GM12878 (cell line): Measurements from ENCODE around the gene BEX1. TPM values are rescaled to one million over a fixed set of nuclear protein-coding genes. Genes with fewer than 3 reads are reported as not detected.

Source experiments
- E2F8 ChIP-seq: fragments of 450-650 bp; IDR thresholded peaks from 2 replicates; pipeline ENCODE4 v1.6.1; 2018; ENCODE audit warnings: mild to moderate bottlenecking, low read depth, moderate library complexity; ENCODE audit not compliant: partially characterized antibody
- IRF3 ChIP-seq: fragments of 450-650 bp; IDR thresholded peaks from 2 replicates; pipeline ENCODE4 v1.6.1; 2014; ENCODE audit warnings: mild to moderate bottlenecking
- PBX3 ChIP-seq: IDR thresholded peaks from 2 replicates; pipeline ENCODE4 v1.6.1; 2011; ENCODE audit warnings: mild to moderate bottlenecking, low read depth, low read length, moderate library complexity; ENCODE audit not compliant: insufficient replicate concordance
- ZNF687 ChIP-seq: fragments of 450-650 bp; IDR thresholded peaks from 2 replicates; pipeline ENCODE4 v1.6.1; 2017; ENCODE audit warnings: mild to moderate bottlenecking, moderate library complexity
- polyA plus RNA-seq, 11 experiments: library from polyadenylated mRNA; depleted of rRNA in 4 of 11; unstranded in 6 of 11; stranded (reverse) in 5 of 11; fragments of >200 nt; fragmentation: Nextera tagmentation in 4 of 11; fragmentation: Illumina TruSeq in 1 of 11; extraction: Ambion mirVana in 4 of 11; extraction: Trizol in 1 of 11; gene quantifications; 1 replicate in 1 of 11; 2 replicates in 10 of 11; pipeline versions ENCODE4 v1.2.1 to v1.2.3, GENCODE V29; 2011 to 2016; ENCODE audit warnings: inconsistent platforms in 2 of 11, missing spikeins in 2 of 11, low read depth in 1 of 11
- total RNA-seq, 4 experiments: library from RNA; depleted of rRNA in 3 of 4; stranded (reverse); fragments of >200 nt in 3 of 4; fragmentation: Illumina TruSeq in 1 of 4; extraction: Trizol in 1 of 4; gene quantifications; 2 replicates each; pipeline versions ENCODE4 v1.2.1 to v1.2.3, GENCODE V29; 2013 to 2021

BEX1 gene
- total and polyA plus RNA-seq, 10 of the 15 experiments (the other 5 are each of a cell fraction or from before 2014, with no cell fraction given), result 0.19 to 3.8 TPM; not detected in 8

- TF ChIP-seq IRF3, result no peak
- TF ChIP-seq E2F8, result no peak
- no peak for TF ChIP-seq ZNF687
- no peak for TF ChIP-seq PBX3
Observed at GRCh38 chrX:103092942-103093341, 29.0 kb upstream of the BEX1 start, which contains the start of gene NXF3 (continued).
